HG02759 (cell line): ENCODE results near the gene GRIPAP1.

Experiments used
- ATAC-seq: cut with Tn5 transposase; IDR thresholded peaks from one replicate; pipeline ENCODE4 v1.9.1; 2021; ENCODE audit warnings: mild to moderate bottlenecking, moderate library complexity; ENCODE audit not compliant: unreplicated experiment

The GRIPAP1 gene

DNA sequence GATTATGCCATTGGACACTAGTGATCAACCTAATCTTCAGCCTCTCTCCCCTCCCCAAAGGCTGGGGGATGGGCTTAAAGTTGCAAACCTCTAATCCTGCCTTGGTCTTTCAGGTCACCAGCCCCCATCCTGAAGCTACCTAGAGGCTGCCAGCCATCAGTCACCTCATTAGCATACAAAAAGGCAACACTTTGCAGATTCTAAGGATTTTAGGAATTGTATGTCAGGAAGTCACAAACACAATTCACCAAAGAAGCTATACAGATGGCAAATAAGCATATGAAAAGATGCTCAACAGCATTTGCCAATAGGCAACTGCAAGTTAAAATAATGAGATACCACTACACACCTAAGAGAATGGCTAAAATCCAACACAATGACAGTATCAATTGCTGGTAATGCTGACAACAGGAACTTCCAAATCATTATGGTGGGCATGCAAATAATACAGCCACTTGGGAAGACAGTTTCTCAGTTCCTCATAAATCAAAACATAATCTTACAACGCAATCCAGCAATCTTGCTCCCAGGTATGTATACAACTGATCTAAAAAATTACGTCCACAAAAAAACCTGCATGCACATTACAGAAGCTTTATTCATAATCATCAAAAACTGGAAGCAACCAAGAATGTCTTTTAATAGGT is 74.2 kb downstream of the GRIPAP1 start:
- ATAC-seq = no peak

GRCh38 chrX:48927123-48927522 is 74.9 kb downstream of the GRIPAP1 start:
- no peak for ATAC-seq

DNA sequence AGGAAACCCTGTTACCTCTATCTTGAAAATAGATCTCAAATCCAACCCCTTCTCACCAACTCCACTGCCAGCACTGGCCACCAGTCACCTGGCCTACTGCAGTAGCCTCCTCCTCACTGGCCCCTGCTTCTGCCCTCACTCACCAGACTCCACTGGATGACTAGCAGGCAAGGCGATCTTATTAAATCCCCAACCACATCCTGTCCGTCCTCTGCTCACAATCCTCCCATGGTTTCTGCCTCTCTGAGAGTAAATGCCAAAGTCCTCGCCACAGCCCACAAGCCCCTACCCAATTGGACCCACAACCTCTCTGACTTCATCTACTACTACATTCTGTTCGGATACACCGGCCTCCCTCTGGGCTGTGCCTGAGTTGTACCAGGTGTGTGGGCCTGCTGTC is 77.8 kb downstream of the GRIPAP1 start:
- no peak for ATAC-seq

- ATAC-seq = no peak
Observed at GRCh38 chrX:48923771-48924170, 78.3 kb downstream of the GRIPAP1 start.
